Inflammatory macrophage treated with lipopolysaccharide for 1 hour (primary cell): ENCODE results near the gene C7orf57.
"Not testable (repeated sequence)": the region's sequence is repeated elsewhere in the genome, so short reads cannot be mapped to it uniquely, and the experiment has no call there.

Source experiments
- DNase-seq, 2 donors: peaks; one replicate each; pipeline ENCODE4 v3.0.0-alpha.2; 2020 to 2022

C7orf57 gene

DNA sequence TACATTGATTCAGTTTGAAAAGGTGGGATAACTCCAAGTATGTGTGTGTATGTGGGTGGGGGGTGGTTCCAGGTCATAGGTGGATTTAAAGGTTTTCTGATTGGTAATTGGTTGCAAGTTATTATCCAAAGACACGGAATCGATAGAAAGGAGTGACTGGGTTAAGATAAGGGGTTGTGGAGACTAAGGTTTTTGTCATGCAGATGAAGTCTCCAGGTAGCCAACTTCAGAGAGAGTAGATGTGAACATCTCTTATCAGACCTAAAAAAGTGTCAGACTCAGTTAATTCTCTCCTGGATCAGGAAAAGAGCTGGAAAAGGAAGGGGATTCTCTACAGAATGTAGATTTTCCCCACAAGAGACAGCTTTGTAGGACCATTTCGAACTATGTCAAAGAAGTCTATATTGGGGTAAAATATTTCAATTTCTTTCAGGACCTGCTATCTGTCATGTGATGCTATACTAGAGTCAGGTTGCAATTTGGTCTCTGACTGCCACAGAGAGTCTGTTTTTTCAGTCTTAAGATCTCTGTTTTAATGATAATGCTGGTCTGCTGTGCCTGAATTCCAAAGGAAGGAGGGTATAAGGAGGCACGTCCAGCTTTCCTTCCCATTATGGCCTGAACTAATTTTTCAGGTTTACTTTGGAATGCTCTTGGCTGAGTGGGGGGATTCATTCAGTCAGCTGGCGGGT lies 3.6 kb downstream of the C7orf57 start:
- DNase-seq = no peak

GRCh38 chr7:48040944-48041652 lies 5.8 kb downstream of the C7orf57 start:
- DNase-seq = no peak

GRCh38 chr7:48041653-48041970 lies 6.3 kb downstream of the C7orf57 start:
- DNase-seq = peak; percentile 55 to 76

DNA sequence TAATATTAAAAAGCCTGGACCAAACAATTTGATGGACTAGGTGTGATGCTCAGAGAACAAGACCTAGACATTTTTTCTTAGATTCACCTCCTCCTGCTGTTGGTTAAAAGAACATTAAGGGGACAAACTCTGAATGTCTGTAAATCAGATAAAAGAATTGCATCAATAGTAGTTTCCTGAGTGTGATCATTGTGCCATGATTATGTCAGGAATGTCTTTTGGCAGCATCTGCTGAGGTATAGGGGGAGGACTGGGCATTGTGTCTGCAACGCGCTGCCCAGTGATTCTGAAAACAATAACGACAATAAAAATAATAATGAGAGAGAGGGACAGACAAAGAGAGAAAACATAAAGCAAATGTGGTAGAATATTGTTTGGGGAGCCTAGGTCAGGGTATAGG lies 6.9 kb downstream of the C7orf57 start:
- no peak for DNase-seq

- DNase-seq = peak; percentile 38 to 39
Observed at GRCh38 chr7:48042636-48043035, 7.3 kb downstream of the C7orf57 start.

GRCh38 chr7:48045195-48045765 lies 9.9 kb downstream of the C7orf57 start:
- no peak for DNase-seq

DNA sequence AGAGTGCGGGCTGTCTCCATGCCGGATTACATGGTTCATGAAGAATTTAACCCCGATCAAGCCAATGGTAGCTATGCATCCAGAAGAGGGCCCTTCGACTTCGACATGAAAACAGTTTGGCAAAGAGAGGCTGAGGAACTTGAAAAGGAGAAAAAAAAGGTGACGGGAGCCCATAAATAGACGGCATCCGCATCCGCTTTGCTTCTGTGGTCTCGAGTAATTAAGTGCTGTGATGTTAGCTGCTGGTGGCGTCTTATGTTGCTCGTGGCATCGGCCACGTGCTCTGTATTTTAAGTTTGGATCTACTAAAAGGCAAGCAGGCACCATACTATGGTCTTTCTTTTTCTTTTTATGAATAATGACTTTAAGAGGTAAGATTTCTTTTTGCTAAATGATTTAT lies 11.1 kb downstream of the C7orf57 start:
- no peak for DNase-seq

- DNase-seq = no peak
Observed at GRCh38 chr7:48048113-48048512, 12.8 kb downstream of the C7orf57 start.

- peak; percentile 75 to 90 for DNase-seq
Observed at GRCh38 chr7:48049850-48050249, 14.5 kb downstream of the C7orf57 start.

DNA sequence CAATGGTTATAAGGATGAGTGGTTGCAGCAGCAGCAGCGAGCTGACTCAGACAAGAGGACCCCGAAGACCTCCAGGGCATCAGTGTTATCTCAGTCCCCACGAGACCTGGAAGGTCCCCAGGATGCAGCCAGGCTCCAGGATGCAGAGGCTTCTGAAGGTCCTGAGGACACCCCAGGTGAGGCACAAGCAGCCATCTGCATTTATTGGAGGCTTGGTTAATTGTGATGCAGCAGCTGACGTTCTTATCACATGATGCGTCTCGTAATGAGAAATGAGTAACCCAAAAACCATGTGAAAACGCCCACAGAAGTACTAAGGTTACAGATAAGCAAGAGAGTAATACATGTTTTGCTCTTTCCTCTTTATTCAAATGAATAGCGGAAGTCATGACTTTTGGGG lies 17.4 kb downstream of the C7orf57 start:
- peak; percentile 47 to 53 for DNase-seq

GRCh38 chr7:48053736-48054135 lies 18.4 kb downstream of the C7orf57 start:
- DNase-seq = no peak

DNA sequence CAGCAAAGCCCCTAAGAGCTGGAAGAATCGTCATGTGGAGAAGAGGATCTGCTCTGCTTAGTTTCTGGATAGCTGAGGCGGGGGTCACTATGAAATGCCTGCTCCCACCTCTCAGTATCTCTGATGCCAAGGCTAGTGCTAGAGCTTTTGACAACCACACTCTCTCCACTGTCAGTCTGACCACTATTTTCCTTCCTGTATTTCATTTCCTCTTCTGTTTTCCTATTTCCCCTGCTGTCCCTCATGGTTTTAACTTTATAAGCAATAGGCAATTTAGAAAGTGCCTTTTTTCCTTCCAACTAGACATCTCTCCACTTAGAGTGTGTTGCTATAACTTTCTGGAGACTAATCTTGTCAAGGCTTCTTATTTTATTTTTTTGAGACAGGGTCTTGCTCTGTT lies 23.6 kb downstream of the C7orf57 start:
- DNase-seq = no peak

- DNase-seq = no peak
Observed at GRCh38 chr7:48059706-48060105, 24.4 kb downstream of the C7orf57 start.

DNA sequence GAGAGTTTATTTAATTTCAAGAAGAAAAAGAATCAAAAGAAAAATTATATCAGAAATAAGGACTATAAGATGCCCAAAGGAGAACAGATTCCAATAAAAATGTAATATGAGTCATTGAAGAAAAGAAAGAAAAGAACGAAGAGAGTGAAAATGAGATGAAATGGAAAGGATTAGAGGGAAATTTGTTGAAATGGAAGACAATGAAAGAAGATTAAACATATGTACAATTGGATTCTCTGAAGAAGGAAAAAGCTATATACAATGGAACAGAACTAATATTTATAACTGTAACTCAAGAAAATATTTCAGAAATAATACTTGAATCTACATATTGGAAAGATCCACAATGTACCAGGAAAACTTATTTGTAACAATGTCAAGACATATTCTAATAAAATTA lies 28.6 kb downstream of the C7orf57 start:
- DNase-seq = no peak

- no peak for DNase-seq
Observed at GRCh38 chr7:48067475-48067874, 32.1 kb downstream of the C7orf57 start.

DNA sequence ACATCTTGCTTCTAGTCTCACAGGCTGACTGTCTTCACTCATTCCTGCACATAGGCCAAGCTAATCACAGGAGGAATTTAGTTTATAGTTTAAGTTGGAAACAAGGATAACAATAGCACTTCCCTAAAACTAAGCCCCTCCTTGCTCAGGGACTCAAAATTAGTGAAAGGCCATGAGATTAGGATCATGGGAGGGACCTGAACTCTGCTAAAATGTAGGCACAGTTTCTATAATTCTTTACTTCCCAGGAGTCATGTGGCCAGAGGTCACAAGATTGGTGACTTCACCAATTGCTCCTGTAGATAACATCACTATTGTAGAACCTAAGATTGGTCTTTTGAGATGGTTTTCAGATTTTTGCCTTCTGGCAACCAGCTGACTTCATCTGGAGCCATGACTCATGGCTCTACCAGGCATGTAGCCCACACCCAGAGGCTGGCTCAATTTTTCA lies 38.9 kb downstream of the C7orf57 start:
- peak; percentile 66 to 94 for DNase-seq

DNA sequence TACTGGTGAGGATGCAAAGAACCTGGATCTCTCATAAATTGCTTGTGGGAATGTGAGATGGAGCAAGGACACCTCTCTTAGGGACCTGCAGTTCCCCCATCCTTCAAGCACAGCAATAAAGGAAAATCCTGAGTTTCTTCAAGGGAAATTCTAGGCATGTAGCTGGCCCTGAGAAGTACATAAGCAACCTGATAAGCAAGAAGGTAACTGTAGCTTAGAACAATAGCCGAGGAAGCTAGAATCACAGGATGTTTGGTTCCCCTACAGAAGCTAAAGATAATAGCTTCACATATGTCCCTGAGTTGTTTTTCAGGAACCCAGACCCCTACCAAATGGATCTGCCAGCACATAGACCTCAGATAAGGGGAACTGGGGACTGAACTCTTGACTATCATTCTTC lies 42.1 kb downstream of the C7orf57 start:
- DNase-seq = peak; percentile 42 to 72

GRCh38 chr7:48078470-48078869 lies 43.1 kb downstream of the C7orf57 start:
- DNase-seq = no peak

GRCh38 chr7:48082378-48082777 lies 47.0 kb downstream of the C7orf57 start:
- not testable (repeated sequence) for DNase-seq

DNA sequence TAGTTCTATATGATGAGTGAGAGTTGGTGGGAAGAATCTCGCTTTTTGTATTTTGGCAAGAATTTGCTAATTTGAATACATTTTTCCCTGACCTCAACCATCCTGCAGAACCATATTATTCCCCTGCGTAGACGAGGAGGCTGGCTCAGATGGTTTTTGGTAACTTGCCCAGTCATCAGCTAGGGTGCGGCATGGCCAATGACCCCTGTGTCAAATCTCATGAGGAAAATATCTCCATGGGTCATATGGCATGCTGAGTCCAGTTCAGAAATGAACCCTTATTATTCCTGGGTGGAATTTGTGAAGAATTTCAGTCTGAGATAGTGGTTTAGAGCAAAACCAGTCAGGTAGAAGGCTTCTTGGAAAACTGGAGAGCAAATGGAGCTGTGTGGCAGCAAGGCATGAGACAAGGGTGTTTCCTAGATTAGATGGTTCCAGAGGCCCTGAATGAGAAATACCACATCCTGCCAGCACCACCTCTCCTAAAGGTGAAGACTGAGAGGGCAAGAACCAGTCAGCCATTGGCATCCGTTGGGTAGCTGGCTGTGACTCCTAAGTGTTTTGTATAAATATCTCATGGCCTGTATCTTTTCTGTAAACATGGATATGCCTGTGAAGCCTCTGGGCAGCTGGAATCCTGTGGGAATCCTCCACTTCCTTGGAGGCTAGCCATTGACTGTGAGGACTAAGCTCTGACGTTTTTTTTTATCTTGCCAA lies 47.9 kb downstream of the C7orf57 start:
- no peak for DNase-seq

GRCh38 chr7:48084727-48085432 lies 49.5 kb downstream of the C7orf57 start:
- DNase-seq = peak; percentile 77 to 92

- no peak for DNase-seq
Observed at GRCh38 chr7:48085433-48085791, 50.1 kb downstream of the C7orf57 start.

- DNase-seq = no peak
Observed at GRCh38 chr7:48085942-48086341, 50.6 kb downstream of the C7orf57 start.
